Neural crest cell (in vitro differentiated cells): ENCODE data around the gene CAPZB. TPM values are rescaled to one million over a fixed set of nuclear protein-coding genes. Genes with fewer than 3 reads are reported as not detected.

Source experiments
- DNase-seq: peaks from one replicate; pipeline ENCODE4 v3.0.0; 2021; ENCODE audit warnings: low read depth, mixed read lengths, low spot score
- H3K27ac Mint-ChIP-seq: one replicate; pipeline ENCODE4 v1.8.0; 2021; ENCODE audit warnings: mild to moderate bottlenecking, mixed read lengths; ENCODE audit not compliant: unreplicated experiment
- H3K27me3 Mint-ChIP-seq: 2 replicates; pipeline ENCODE4 v1.8.0; 2021; ENCODE audit warnings: low read depth, mild to moderate bottlenecking, mixed read lengths
- H3K36me3 Mint-ChIP-seq: 2 replicates; pipeline ENCODE4 v1.8.0; 2021; ENCODE audit warnings: low read depth, mild to moderate bottlenecking, mixed read lengths
- H3K4me1 Mint-ChIP-seq: 2 replicates; pipeline ENCODE4 v1.8.0; 2021; ENCODE audit warnings: mixed read lengths
- H3K4me3 Mint-ChIP-seq: one replicate; pipeline ENCODE4 v1.8.0; 2021; ENCODE audit warnings: mild to moderate bottlenecking, mixed read lengths
- H3K9me3 Mint-ChIP-seq: 2 replicates; pipeline ENCODE4 v1.8.0; 2021; ENCODE audit warnings: mixed read lengths
- total RNA-seq: library from RNA; stranded (reverse); gene quantifications from 2 replicates; pipeline ENCODE4 v1.2.1, GENCODE V29; 2021
- TF ChIP-seq, protein P1 (sequence below): fragments of 200-600 bp; sonication (generic); conservative IDR thresholded peaks from 2 replicates; pipeline ENCODE4 v1.5.0; 2021; ENCODE audit warnings: antibody characterized with exemption, mild to moderate bottlenecking

CAPZB gene
- total RNA-seq, 1 donor from 2014 or later, result 256 TPM

- Mint-ChIP-seq H3K27me3 (no peaks in the 10 kb centered on the region), H3K4me1 (peaks cover 35% of the 10 kb centered on the region), H3K9me3 (no peaks in the 10 kb centered on the region), H3K27ac (no peak overlapping the region), H3K4me3 (no peak overlapping the region), H3K36me3 (no peaks in the 10 kb centered on the region)
- DNase-seq, result no peak
- TF ChIP-seq, protein P1, sequence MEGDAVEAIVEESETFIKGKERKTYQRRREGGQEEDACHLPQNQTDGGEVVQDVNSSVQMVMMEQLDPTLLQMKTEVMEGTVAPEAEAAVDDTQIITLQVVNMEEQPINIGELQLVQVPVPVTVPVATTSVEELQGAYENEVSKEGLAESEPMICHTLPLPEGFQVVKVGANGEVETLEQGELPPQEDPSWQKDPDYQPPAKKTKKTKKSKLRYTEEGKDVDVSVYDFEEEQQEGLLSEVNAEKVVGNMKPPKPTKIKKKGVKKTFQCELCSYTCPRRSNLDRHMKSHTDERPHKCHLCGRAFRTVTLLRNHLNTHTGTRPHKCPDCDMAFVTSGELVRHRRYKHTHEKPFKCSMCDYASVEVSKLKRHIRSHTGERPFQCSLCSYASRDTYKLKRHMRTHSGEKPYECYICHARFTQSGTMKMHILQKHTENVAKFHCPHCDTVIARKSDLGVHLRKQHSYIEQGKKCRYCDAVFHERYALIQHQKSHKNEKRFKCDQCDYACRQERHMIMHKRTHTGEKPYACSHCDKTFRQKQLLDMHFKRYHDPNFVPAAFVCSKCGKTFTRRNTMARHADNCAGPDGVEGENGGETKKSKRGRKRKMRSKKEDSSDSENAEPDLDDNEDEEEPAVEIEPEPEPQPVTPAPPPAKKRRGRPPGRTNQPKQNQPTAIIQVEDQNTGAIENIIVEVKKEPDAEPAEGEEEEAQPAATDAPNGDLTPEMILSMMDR, result no peak
These were observed 19.2 kb downstream of the CAPZB start for GRCh38 chr1:19466112-19466561.

DNA sequence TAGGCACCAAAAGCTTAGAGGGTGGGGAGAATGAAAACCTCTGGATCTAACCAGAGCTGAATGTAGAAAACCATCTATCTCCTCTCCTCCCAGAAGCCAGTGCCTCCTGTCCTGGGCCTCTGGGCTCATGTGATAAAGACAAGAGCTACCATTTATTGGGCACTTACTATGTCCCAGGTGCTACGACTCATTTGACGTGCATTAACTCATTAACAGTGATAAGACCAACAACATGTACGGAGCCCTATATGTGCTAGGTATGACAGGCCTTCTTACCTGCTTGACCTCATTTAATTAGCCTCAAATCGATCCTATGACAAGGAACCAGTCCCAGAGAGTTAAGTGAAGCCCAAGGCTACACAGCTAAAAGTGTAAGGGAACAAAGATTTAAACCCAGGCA lies 19.7 kb downstream of the CAPZB start:
- TF ChIP-seq, protein P1, result no peak
- Mint-ChIP-seq H3K4me1 (peaks cover 32% of the 10 kb centered on the region), H3K4me3 (no peak overlapping the region), H3K27me3 (no peaks in the 10 kb centered on the region), H3K36me3 (no peaks in the 10 kb centered on the region), H3K9me3 (no peaks in the 10 kb centered on the region), H3K27ac (no peak overlapping the region)
- no peak for DNase-seq

DNA sequence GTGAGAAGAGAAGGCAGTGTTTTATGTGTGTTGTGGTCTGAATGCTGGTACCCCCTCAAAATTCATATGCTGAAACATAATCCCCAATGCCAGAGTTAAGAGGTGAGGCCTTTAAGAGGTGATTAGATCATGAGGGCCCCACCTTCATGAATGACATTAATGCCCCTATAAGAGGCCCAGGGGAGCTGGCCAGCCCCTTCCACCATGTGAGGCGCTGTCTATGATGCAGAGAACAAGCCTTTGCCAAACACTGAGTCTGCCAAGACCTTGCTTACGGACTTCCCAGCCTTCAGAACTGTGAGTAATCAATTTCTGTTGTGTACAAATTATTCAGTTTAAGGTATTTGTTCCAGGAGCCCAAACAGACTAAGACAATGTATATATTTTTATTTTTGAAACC lies 20.2 kb downstream of the CAPZB start:
- TF ChIP-seq, protein P1, result no peak
- Mint-ChIP-seq H3K9me3 (no peaks in the 10 kb centered on the region), H3K27me3 (no peaks in the 10 kb centered on the region), H3K27ac (no peak overlapping the region), H3K36me3 (no peaks in the 10 kb centered on the region), H3K4me1 (peaks cover 28% of the 10 kb centered on the region), H3K4me3 (no peak overlapping the region)
- DNase-seq, result no peak

DNA sequence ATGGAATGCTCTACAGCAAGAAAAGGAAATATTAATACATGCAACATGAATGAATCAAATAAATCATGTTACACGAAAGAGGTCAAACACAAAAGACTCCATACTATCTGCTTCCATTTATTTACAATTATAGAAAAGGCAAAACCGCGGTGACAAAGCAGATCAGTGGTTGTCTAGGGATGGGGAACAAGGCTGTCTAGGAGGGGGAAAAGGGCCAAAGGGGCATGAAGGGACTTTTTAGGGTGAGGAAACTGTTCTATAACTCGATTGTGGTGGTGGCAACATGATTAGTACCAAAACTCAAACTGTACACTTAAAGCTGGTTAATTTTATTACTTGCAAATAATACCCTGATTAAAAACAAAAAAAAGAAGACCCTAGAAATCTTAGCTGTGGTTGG lies 20.6 kb downstream of the CAPZB start:
- Mint-ChIP-seq H3K27me3 (no peaks in the 10 kb centered on the region), H3K36me3 (no peaks in the 10 kb centered on the region), H3K27ac (no peak overlapping the region), H3K4me3 (no peak overlapping the region), H3K9me3 (no peaks in the 10 kb centered on the region), H3K4me1 (peaks cover 28% of the 10 kb centered on the region)
- TF ChIP-seq, protein P1, result no peak
- no peak for DNase-seq

- H3K4me3 Mint-ChIP-seq, result no peak overlapping the region
- H3K9me3 Mint-ChIP-seq, result no peaks in the 10 kb centered on the region
- H3K36me3 Mint-ChIP-seq, result no peaks in the 10 kb centered on the region
- no peak for DNase-seq
- H3K4me1 Mint-ChIP-seq, result peaks cover 21% of the 10 kb centered on the region
- TF ChIP-seq, protein P1, result no peak
- no peak overlapping the region for H3K27ac Mint-ChIP-seq
- no peaks in the 10 kb centered on the region for H3K27me3 Mint-ChIP-seq
These were observed 21.9 kb downstream of the CAPZB start for GRCh38 chr1:19463504-19463803.
